Panc1 (cell line): Measurements from ENCODE around the gene NUBP2. TPM values are rescaled to one million over a fixed set of nuclear protein-coding genes. Genes with fewer than 3 reads are reported as not detected.

Experiments
- ATAC-seq: fragments of 200-7000 bp; cut with Tn5 transposase; 2 replicates; pipeline ENCODE4 v1.9.1; 2020; ENCODE audit warnings: mild to moderate bottlenecking, moderate library complexity
- BruUV-seq: library from RNA; stranded (reverse); fragments of 400-500 nt; replicated peaks from 2 replicates; lab custom pipeline; 2021; lab: Mats Ljungman, UMichigan
- CTCF ChIA-PET: fragments of 300-600 bp; sonication (Branson Sonifier 250); formaldehyde crosslinking; loops from one replicate; lab custom pipeline; 2022; ENCODE audit warnings: antibody characterized with exemption; lab: Charles Lee
- POLR2A ChIA-PET: fragments of 300-600 bp; sonication (Branson Sonifier 250); formaldehyde crosslinking; loops from one replicate; lab custom pipeline; 2022; ENCODE audit warnings: antibody characterized with exemption; lab: Charles Lee
- DNase-seq: peaks from one replicate; pipeline ENCODE4 v3.0.0-alpha.2; 2010; ENCODE audit warnings: low read depth, low spot score
- H3K27ac ChIP-seq: 2 replicates; pipeline ENCODE4 v1.5.1; 2011; ENCODE audit warnings: mild to moderate bottlenecking, low read length, inconsistent platforms
- H3K27me3 ChIP-seq: fragments of 200-500 bp; sonication (Bioruptor generic); 2 replicates; pipeline ENCODE4 v1.6.0; 2014; ENCODE audit warnings: low read length, inconsistent platforms; ENCODE audit not compliant: control insufficient read depth, insufficient read depth
- H3K36me3 ChIP-seq: fragments of 200-500 bp; sonication (Bioruptor generic); 2 replicates; pipeline ENCODE4 v1.5.1; 2014; ENCODE audit warnings: inconsistent platforms, mild to moderate bottlenecking, low read length, moderate library complexity; ENCODE audit not compliant: control insufficient read depth, insufficient read depth
- H3K4me1 ChIP-seq: 2 replicates; pipeline ENCODE4 v1.5.1; 2011; ENCODE audit warnings: inconsistent platforms, mild to moderate bottlenecking, low read length, moderate library complexity; ENCODE audit not compliant: control insufficient read depth, insufficient read depth
- H3K4me3 ChIP-seq, 2 experiments: 2 replicates each; pipeline ENCODE4 v1.5.1; 2011 to 2012; ENCODE audit warnings: low read depth in 2 of 2, low read length in 2 of 2, mild to moderate bottlenecking in 2 of 2, inconsistent platforms in 1 of 2, moderate library complexity in 1 of 2
- H3K9me3 ChIP-seq: fragments of 200-500 bp; sonication (Bioruptor generic); 2 replicates; pipeline ENCODE4 v1.5.1; 2014; ENCODE audit warnings: low read depth, mild to moderate bottlenecking, inconsistent platforms, low read length, moderate library complexity; ENCODE audit not compliant: control insufficient read depth, insufficient read depth
- CTCF ChIP-seq: fragments of 450-650 bp; IDR thresholded peaks from 2 replicates; pipeline ENCODE4 v1.5.1; 2017; ENCODE audit warnings: mild to moderate bottlenecking
- POLR2AphosphoS5 ChIP-seq: IDR thresholded peaks from 2 replicates; pipeline ENCODE4 v1.6.1; 2012; ENCODE audit warnings: mild to moderate bottlenecking, low read depth, low read length, moderate library complexity
- REST ChIP-seq, 2 experiments: IDR thresholded peaks; 2 replicates each; pipeline ENCODE4 v1.6.1; 2011 to 2012; ENCODE audit warnings: low read depth in 2 of 2, control low read depth in 1 of 2, low read length in 1 of 2, mild to moderate bottlenecking in 1 of 2, moderate library complexity in 1 of 2; ENCODE audit not compliant: insufficient read depth in 1 of 2
- SIN3A ChIP-seq: IDR thresholded peaks from 2 replicates; pipeline ENCODE4 v1.6.1; 2012; ENCODE audit warnings: low read depth, mild to moderate bottlenecking, low read length, moderate library complexity, borderline replicate concordance; ENCODE audit not compliant: insufficient read depth
- TCF7L2 ChIP-seq: IDR thresholded peaks from 2 replicates; pipeline ENCODE4 v1.6.1; 2011; ENCODE audit warnings: mild to moderate bottlenecking, low read depth, low read length, inconsistent platforms
- in situ Hi-C: cut with HindIII; loops from 2 replicates; pipeline ENCODE4 v1.10.0; 2016; ENCODE audit warnings: low sequenced_read_pairs, low pct_unique_long_range_greater_than_20kb
- intact Hi-C: fragments of 100-400 bp; cut with micrococcal nuclease; formaldehyde crosslinking; loops from one replicate; pipeline ENCODE4 v1.10.0; 2022; ENCODE audit not compliant: unreplicated experiment
- total RNA-seq: library from RNA; stranded (reverse); gene quantifications from one replicate; pipeline ENCODE4 v1.2.1, GENCODE V29; 2021; ENCODE audit not compliant: unreplicated experiment

The NUBP2 gene
- total RNA-seq, 1 experiment from 2014 or later: 85.8 TPM

GRCh38 chr16:1772362-1772907, 10.3 kb upstream of the NUBP2 start, which contains the start of gene EME2:
EME2 (plus strand) TSS chr16:1772810; CDS start chr16:1773228, 418 bp downstream.
- Histone ChIP-seq H3K27me3 (no peaks in the 10 kb centered on the region), H3K9me3 (no peaks in the 10 kb centered on the region), H3K4me3 (peak within 1 kb of the TSS; percentile 60 to 71), H3K36me3 (no peaks in the 10 kb centered on the region; the same call in 1 of the 2 replicates), H3K27ac (peak within 1 kb of the TSS; percentile 95), H3K4me1 (peaks cover 39% of the 10 kb centered on the region)
- ChIA-PET POLR2A (no interaction called here), CTCF (interaction anchor here (0.7 kb wide), 1 partner anchor 308 kb away, joined by 10 read pairs; no protein-coding TSS in a partner anchor)
- ATAC-seq (no peak), DNase-seq (no peak)
- intact Hi-C loops: loop anchor here (10.0 kb wide), 1 partner anchor 1088 kb away; the partner anchor contains the start of genes JMJD8 and STUB1
- BruUV-seq: no TSS peak
- in situ Hi-C loops: no loop called here
- TF ChIP-seq CTCF (no peak), SIN3A (no peak), POLR2AphosphoS5 (no peak), REST (IDR thresholded peaks at IDR 0.05; ENCODE audit: insufficient read depth in 1 of 2, low read depth in 2 of 2, low read length in 1 of 2) (no peak), TCF7L2 (no peak)

- no peaks in the 10 kb centered on the region for H3K27me3 ChIP-seq
- ATAC-seq: peak; percentile 48
- H3K4me3 ChIP-seq: peak within 1 kb of the TSS; percentile 60 to 71
- no peak for TF ChIP-seq TCF7L2
- TF ChIP-seq CTCF: peak; percentile 94
- peak; percentile 89; the same call in 1 of the 2 replicates for TF ChIP-seq SIN3A
- 0 out of 4 replicates have a peak, but pooled peaks of 1 of the 2 experiments have one; percentile 6 for TF ChIP-seq REST (IDR thresholded peaks at IDR 0.05; ENCODE audit: insufficient read depth in 1 of 2, low read depth in 2 of 2, low read length in 1 of 2)
- TF ChIP-seq POLR2AphosphoS5: peak; percentile 67
- CTCF ChIA-PET: interaction anchor here (0.7 to 1.3 kb wide), 2 partner anchors 10 to 308 kb away, joined by 5 to 10 read pairs; partner anchors contain the start of genes NUBP2 and SPSB3
- no peaks in the 10 kb centered on the region; the same call in 1 of the 2 replicates for H3K36me3 ChIP-seq
- POLR2A ChIA-PET: no interaction called here
- H3K27ac ChIP-seq: peak within 1 kb of the TSS; percentile 95
- peaks cover 46% of the 10 kb centered on the region for H3K4me1 ChIP-seq
- intact Hi-C loops (loop anchor here (10.0 kb wide), 1 partner anchor 1088 kb away; the partner anchor contains the start of genes JMJD8 and STUB1), in situ Hi-C loops (no loop called here)
- H3K9me3 ChIP-seq: no peaks in the 10 kb centered on the region
- TSS peak; percentile 17 for BruUV-seq
- DNase-seq: no peak
These were observed 9.7 kb upstream of the NUBP2 start, which contains the start of gene MRPS34 for GRCh38 chr16:1772908-1773702. MRPS34 (minus strand) TSS chr16:1773134; CDS start chr16:1773119, 15 bp downstream.
